HL-60 (cell line): ENCODE measurements around the gene EIF3CL.
"Not testable (repeated sequence)": the region's sequence is repeated elsewhere in the genome, so short reads cannot be mapped to it uniquely, and the experiment has no call there.

Experiments
- GABPA ChIP-seq: IDR thresholded peaks from 2 replicates; pipeline ENCODE4 v1.6.1; 2012; ENCODE audit warnings: low read depth
- TF ChIP-seq, protein P1 (sequence below): IDR thresholded peaks from one replicate; pipeline ENCODE4 v1.5.1; 2011; ENCODE audit warnings: low read length, control low read depth, inconsistent platforms; ENCODE audit not compliant: insufficient read depth
- TF ChIP-seq, protein P2 (sequence below): IDR thresholded peaks from 2 replicates; pipeline ENCODE4 v1.6.1; 2012; ENCODE audit warnings: low read depth; ENCODE audit not compliant: insufficient replicate concordance

DNA sequence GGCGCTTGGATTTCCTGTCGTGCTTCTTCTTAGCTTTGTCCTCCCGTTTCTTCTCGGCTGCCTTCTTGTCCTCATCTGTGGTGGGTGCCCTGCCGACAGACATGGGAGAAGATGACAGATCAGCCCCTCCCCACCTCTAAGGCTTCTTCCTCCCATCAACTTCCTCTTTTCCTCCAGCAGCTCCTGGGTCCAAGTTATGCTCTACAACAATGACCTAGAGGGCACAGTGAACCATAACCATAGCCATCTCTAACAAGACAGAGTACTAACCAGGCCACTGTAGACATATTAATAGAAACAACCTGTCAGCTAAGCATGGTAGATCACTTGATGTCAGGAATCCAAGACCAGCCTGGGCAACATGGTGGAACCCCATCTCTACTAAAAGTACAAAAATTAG lies 11.6 kb downstream of the EIF3CL start:
- TF ChIP-seq, protein P1, sequence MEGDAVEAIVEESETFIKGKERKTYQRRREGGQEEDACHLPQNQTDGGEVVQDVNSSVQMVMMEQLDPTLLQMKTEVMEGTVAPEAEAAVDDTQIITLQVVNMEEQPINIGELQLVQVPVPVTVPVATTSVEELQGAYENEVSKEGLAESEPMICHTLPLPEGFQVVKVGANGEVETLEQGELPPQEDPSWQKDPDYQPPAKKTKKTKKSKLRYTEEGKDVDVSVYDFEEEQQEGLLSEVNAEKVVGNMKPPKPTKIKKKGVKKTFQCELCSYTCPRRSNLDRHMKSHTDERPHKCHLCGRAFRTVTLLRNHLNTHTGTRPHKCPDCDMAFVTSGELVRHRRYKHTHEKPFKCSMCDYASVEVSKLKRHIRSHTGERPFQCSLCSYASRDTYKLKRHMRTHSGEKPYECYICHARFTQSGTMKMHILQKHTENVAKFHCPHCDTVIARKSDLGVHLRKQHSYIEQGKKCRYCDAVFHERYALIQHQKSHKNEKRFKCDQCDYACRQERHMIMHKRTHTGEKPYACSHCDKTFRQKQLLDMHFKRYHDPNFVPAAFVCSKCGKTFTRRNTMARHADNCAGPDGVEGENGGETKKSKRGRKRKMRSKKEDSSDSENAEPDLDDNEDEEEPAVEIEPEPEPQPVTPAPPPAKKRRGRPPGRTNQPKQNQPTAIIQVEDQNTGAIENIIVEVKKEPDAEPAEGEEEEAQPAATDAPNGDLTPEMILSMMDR: not testable (repeated sequence)
- TF ChIP-seq, protein P2, sequence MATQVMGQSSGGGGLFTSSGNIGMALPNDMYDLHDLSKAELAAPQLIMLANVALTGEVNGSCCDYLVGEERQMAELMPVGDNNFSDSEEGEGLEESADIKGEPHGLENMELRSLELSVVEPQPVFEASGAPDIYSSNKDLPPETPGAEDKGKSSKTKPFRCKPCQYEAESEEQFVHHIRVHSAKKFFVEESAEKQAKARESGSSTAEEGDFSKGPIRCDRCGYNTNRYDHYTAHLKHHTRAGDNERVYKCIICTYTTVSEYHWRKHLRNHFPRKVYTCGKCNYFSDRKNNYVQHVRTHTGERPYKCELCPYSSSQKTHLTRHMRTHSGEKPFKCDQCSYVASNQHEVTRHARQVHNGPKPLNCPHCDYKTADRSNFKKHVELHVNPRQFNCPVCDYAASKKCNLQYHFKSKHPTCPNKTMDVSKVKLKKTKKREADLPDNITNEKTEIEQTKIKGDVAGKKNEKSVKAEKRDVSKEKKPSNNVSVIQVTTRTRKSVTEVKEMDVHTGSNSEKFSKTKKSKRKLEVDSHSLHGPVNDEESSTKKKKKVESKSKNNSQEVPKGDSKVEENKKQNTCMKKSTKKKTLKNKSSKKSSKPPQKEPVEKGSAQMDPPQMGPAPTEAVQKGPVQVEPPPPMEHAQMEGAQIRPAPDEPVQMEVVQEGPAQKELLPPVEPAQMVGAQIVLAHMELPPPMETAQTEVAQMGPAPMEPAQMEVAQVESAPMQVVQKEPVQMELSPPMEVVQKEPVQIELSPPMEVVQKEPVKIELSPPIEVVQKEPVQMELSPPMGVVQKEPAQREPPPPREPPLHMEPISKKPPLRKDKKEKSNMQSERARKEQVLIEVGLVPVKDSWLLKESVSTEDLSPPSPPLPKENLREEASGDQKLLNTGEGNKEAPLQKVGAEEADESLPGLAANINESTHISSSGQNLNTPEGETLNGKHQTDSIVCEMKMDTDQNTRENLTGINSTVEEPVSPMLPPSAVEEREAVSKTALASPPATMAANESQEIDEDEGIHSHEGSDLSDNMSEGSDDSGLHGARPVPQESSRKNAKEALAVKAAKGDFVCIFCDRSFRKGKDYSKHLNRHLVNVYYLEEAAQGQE: not testable (repeated sequence)
- not testable (repeated sequence) for TF ChIP-seq GABPA
